IMR-90 (cell line): Measurements from ENCODE around the gene AQP12B. TPM values are rescaled to one million over a fixed set of nuclear protein-coding genes. Genes with fewer than 3 reads are reported as not detected.

Source experiments
- ATAC-seq: fragments of 200-7000 bp; cut with Tn5 transposase; 2 replicates; pipeline ENCODE4 v1.9.1; 2020; ENCODE audit warnings: low read depth, mild to moderate bottlenecking, moderate library complexity
- BruUV-seq: library from RNA; stranded (reverse); fragments of 400-500 nt; replicated peaks from 2 replicates; lab custom pipeline; 2021; lab: Mats Ljungman, UMichigan
- CTCF ChIA-PET: fragments of 300-600 bp; formaldehyde crosslinking; extraction: SDS; loops from one replicate; lab custom pipeline; 2021; ENCODE audit warnings: antibody characterized with exemption; lab: Yijun Ruan, JAX
- POLR2A ChIA-PET: fragments of 300-600 bp; sonication (Branson Sonifier 250); formaldehyde crosslinking; loops from one replicate; lab custom pipeline; 2022; ENCODE audit warnings: antibody characterized with exemption; ENCODE audit not compliant: unreplicated experiment; lab: Charles Lee
- DNase-seq: peaks from one replicate; pipeline ENCODE4 v3.0.0; 2013
- H2AFZ ChIP-seq: replicated peaks from 2 replicates; pipeline ENCODE3; 2013; ENCODE audit warnings: low read length, mild to moderate bottlenecking; ENCODE audit not compliant: poor library complexity
- H2AK5ac ChIP-seq: 2 replicates; pipeline ENCODE4 v1.6.1; 2013; ENCODE audit warnings: low read depth, low read length, inconsistent platforms
- H2AK9ac ChIP-seq: replicated peaks from 2 replicates; pipeline ENCODE3; 2013; ENCODE audit warnings: mild to moderate bottlenecking, low read depth, low read length, moderate library complexity; ENCODE audit not compliant: poor library complexity
- H2BK120ac ChIP-seq: 2 replicates; pipeline ENCODE4 v1.6.1; 2013; ENCODE audit warnings: low read depth, low read length, inconsistent platforms
- H2BK15ac ChIP-seq: 3 replicates; pipeline ENCODE4 v1.6.1; 2013; ENCODE audit warnings: low read depth, low read length, inconsistent platforms
- H2BK20ac ChIP-seq: 2 replicates; pipeline ENCODE4 v1.6.1; 2013; ENCODE audit warnings: low read depth, mild to moderate bottlenecking, inconsistent platforms, low read length, moderate library complexity
- H2BK5ac ChIP-seq: 2 replicates; pipeline ENCODE4 v1.6.1; 2013; ENCODE audit warnings: mild to moderate bottlenecking, low read depth, low read length, inconsistent platforms; ENCODE audit not compliant: poor library complexity, severe bottlenecking
- H3K14ac ChIP-seq: replicated peaks from 2 replicates; pipeline ENCODE4 v1.6.1; 2013; ENCODE audit warnings: low read depth, low read length, inconsistent platforms
- H3K18ac ChIP-seq: 2 replicates; pipeline ENCODE4 v1.6.1; 2013; ENCODE audit warnings: low read depth, low read length, control low read depth
- H3K23ac ChIP-seq: 2 replicates; pipeline ENCODE4 v1.6.1; 2013; ENCODE audit warnings: low read depth, low read length, inconsistent platforms
- H3K27ac ChIP-seq: 2 replicates; pipeline ENCODE4 v1.5.1; 2013; ENCODE audit warnings: mild to moderate bottlenecking, control low read depth, low read length; ENCODE audit not compliant: insufficient read depth
- H3K27me3 ChIP-seq: 2 replicates; pipeline ENCODE4 v1.6.1; 2013; ENCODE audit warnings: low read length; ENCODE audit not compliant: control insufficient read depth, insufficient read depth
- H3K36me3 ChIP-seq: 2 replicates; pipeline ENCODE4 v1.6.1; 2013; ENCODE audit warnings: low read length, mixed read lengths; ENCODE audit not compliant: control insufficient read depth, insufficient read depth
- H3K4ac ChIP-seq: 2 replicates; pipeline ENCODE4 v1.6.1; 2013; ENCODE audit warnings: low read depth, low read length, inconsistent platforms
- H3K4me1 ChIP-seq: 2 replicates; pipeline ENCODE4 v1.6.1; 2013; ENCODE audit warnings: low read length, mixed read lengths; ENCODE audit not compliant: control insufficient read depth, insufficient read depth
- H3K4me2 ChIP-seq: 2 replicates; pipeline ENCODE4 v1.6.1; 2013; ENCODE audit warnings: low read depth, mild to moderate bottlenecking, control low read depth, low read length, moderate library complexity
- H3K4me3 ChIP-seq: 2 replicates; pipeline ENCODE4 v1.5.1; 2013; ENCODE audit warnings: low read depth, mild to moderate bottlenecking, control low read depth, low read length, moderate library complexity; ENCODE audit not compliant: insufficient read depth
- H3K56ac ChIP-seq: 2 replicates; pipeline ENCODE4 v1.6.1; 2013; ENCODE audit warnings: low read length, inconsistent platforms; ENCODE audit not compliant: insufficient read depth; ENCODE audit errors: extremely low read depth
- H3K79me1 ChIP-seq, 2 experiments: 2 replicates each; pipeline ENCODE4 v1.6.1; 2013; ENCODE audit warnings: low read length in 2 of 2, inconsistent platforms in 1 of 2, low read depth in 1 of 2
- H3K9ac ChIP-seq: 2 replicates; pipeline ENCODE4 v1.6.1; 2013; ENCODE audit warnings: low read depth, low read length, control low read depth
- H3K9me1 ChIP-seq: 2 replicates; pipeline ENCODE4 v1.6.1; 2013; ENCODE audit warnings: low read length, inconsistent platforms; ENCODE audit not compliant: insufficient read depth
- H3K9me3 ChIP-seq: 2 replicates; pipeline ENCODE4 v1.6.1; 2013; ENCODE audit warnings: low read length; ENCODE audit not compliant: control insufficient read depth, insufficient read depth
- H4K20me1 ChIP-seq: 2 replicates; pipeline ENCODE4 v1.6.1; 2013; ENCODE audit warnings: low read length, inconsistent platforms; ENCODE audit not compliant: insufficient read depth
- H4K5ac ChIP-seq: 2 replicates; pipeline ENCODE4 v1.6.1; 2013; ENCODE audit warnings: mild to moderate bottlenecking, low read depth, low read length, control low read depth
- H4K8ac ChIP-seq, 2 experiments: 2 replicates each; pipeline ENCODE4 v1.6.1; 2013; ENCODE audit warnings: low read depth in 2 of 2, low read length in 2 of 2, control low read depth in 1 of 2, inconsistent platforms in 1 of 2
- H4K91ac ChIP-seq: 2 replicates; pipeline ENCODE4 v1.6.1; 2013; ENCODE audit warnings: low read depth, low read length, inconsistent platforms; ENCODE audit not compliant: insufficient read depth
- BHLHE40 ChIP-seq: fragments of 150-350 bp; IDR thresholded peaks from 2 replicates; pipeline ENCODE4 v1.6.1; 2016; ENCODE audit warnings: mild to moderate bottlenecking, low read depth, low read length
- CEBPB ChIP-seq: IDR thresholded peaks from 2 replicates; pipeline ENCODE4 v1.6.1; 2012; ENCODE audit warnings: low read depth, low read length, improper control_type of control experiment
- CHD1 ChIP-seq: IDR thresholded peaks from 2 replicates; pipeline ENCODE4 v1.6.1; 2012; ENCODE audit warnings: low read depth, low read length, improper control_type of control experiment
- FOS ChIP-seq: fragments of 150-350 bp; IDR thresholded peaks from 2 replicates; pipeline ENCODE4 v1.6.1; 2016; ENCODE audit warnings: low read depth, low read length
- MAFK ChIP-seq: IDR thresholded peaks from 2 replicates; pipeline ENCODE4 v1.6.1; 2012; ENCODE audit warnings: low read depth, low read length, improper control_type of control experiment
- MAZ ChIP-seq: IDR thresholded peaks from 2 replicates; pipeline ENCODE4 v1.6.1; 2012; ENCODE audit warnings: low read depth, mild to moderate bottlenecking, low read length, improper control_type of control experiment, moderate library complexity, borderline replicate concordance
- MXI1 ChIP-seq: IDR thresholded peaks from 2 replicates; pipeline ENCODE4 v1.6.1; 2012; ENCODE audit warnings: low read depth, mild to moderate bottlenecking, low read length, moderate library complexity, borderline replicate concordance
- NFE2L2 ChIP-seq: fragments of 150-350 bp; IDR thresholded peaks from 2 replicates; pipeline ENCODE4 v1.6.1; 2016; ENCODE audit warnings: low read depth, mild to moderate bottlenecking, low read length
- POLR2A ChIP-seq: IDR thresholded peaks from 2 replicates; pipeline ENCODE4 v1.6.1; 2012; ENCODE audit warnings: mild to moderate bottlenecking, low read depth, low read length
- RCOR1 ChIP-seq: IDR thresholded peaks from 2 replicates; pipeline ENCODE4 v1.6.1; 2012; ENCODE audit warnings: mild to moderate bottlenecking, low read length, improper control_type of control experiment; ENCODE audit not compliant: insufficient replicate concordance
- RFX5 ChIP-seq: IDR thresholded peaks from 2 replicates; pipeline ENCODE4 v1.8.0; 2012; ENCODE audit warnings: low read depth, mild to moderate bottlenecking, low read length, moderate library complexity
- SMC3 ChIP-seq: fragments of 150-350 bp; IDR thresholded peaks from 2 replicates; pipeline ENCODE4 v1.6.1; 2016; ENCODE audit warnings: low read depth, mild to moderate bottlenecking, antibody characterized with exemption, low read length, moderate library complexity
- USF2 ChIP-seq: fragments of 150-350 bp; IDR thresholded peaks from 2 replicates; pipeline ENCODE4 v1.6.1; 2017; ENCODE audit warnings: mild to moderate bottlenecking, antibody characterized with exemption, low read length, low read depth
- WGBS, 2 experiments: methylation state at CpG; one replicate each; pipeline versions ENCODE4 v1.1.5 to v1.1.7; 2013; ENCODE audit warnings: missing lambda C conversion rate in 2 of 2; ENCODE audit not compliant: insufficient read length in 1 of 2; ENCODE audit errors: extremely low coverage in 2 of 2; 5-methylcytosine and 5-hydroxymethylcytosine counted together
- dilution Hi-C: fragments of 300-500 bp; cut with HindIII; formaldehyde crosslinking; loops from one replicate; pipeline ENCODE4 v1.14.3; 2018; ENCODE audit warnings: low sequenced_read_pairs; ENCODE audit not compliant: unreplicated experiment
- in situ Hi-C: fragments of 300-500 bp; cut with MboI; formaldehyde crosslinking; loops from 3 replicates; pipeline ENCODE4 v1.14.3; 2019; ENCODE audit warnings: low sequenced_read_pairs, inconsistent platforms, mixed read lengths
- intact Hi-C: fragments of 100-400 bp; cut with micrococcal nuclease; formaldehyde crosslinking; loops from 2 replicates; pipeline ENCODE4 v1.10.0; 2022
- polyA plus RNA-seq, 3 experiments: library from polyadenylated mRNA; depleted of rRNA; stranded (reverse); fragments of >200 nt; gene quantifications; 2 replicates each; pipeline ENCODE4 v1.2.3, GENCODE V29; 2012; ENCODE audit warnings: low replicate concordance in 1 of 3
- total RNA-seq: library from RNA; depleted of rRNA; stranded (reverse); fragments of >200 nt; gene quantifications from 2 replicates; pipeline ENCODE4 v1.2.3, GENCODE V29; 2012
- TF ChIP-seq, protein P1 (sequence below): conservative IDR thresholded peaks from 2 replicates; pipeline ENCODE4 v1.5.1; 2012; ENCODE audit warnings: mild to moderate bottlenecking, low read depth, low read length, improper control_type of control experiment
- TF ChIP-seq, protein P2 (sequence below): fragments of 150-350 bp; IDR thresholded peaks from 2 replicates; pipeline ENCODE4 v1.6.1; 2016; ENCODE audit warnings: low read depth, mild to moderate bottlenecking, low read length, moderate library complexity, borderline replicate concordance

Gene AQP12B
- total and polyA plus RNA-seq, 2 of the 4 experiments (the other 2 are of a cell fraction) = not detected

DNA sequence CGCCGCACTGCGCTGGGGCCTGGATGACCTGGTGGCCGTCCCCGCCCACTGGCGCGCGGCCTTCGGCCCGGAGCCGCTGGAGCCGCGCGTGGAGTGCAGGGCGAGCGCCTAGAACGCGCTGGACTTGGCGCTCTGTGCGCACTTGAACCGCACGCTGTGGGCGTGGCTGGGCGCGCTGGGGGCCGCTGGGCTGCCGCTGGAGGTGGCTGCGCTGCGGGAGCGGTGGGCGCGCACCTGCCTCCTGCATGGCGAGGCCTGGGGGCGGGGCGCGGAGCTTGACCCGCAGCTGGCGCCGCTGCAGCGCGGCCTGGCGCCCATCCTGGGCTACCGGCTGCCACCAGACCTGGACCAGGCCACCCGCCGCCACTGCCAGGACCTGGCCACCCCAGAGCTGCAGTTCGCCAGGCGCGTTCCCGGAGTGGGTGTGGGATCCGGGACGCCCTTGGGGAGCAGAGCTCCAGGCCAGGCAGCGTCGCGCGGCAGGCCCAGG, 9.9 kb downstream of the AQP12B start:
- Histone ChIP-seq H3K4ac (no peak overlapping the region), H3K14ac (no peak overlapping the region), H3K23ac (no peak overlapping the region), H2AFZ (no peak overlapping the region), H3K9me1 (no peaks in the 10 kb centered on the region), H3K9ac (no peak overlapping the region), H4K91ac (no peak overlapping the region), H2AK9ac (no peak overlapping the region), H3K36me3 (no peaks in the 10 kb centered on the region), H3K56ac (no peak overlapping the region), H3K27ac (no peak overlapping the region), H3K4me3 (no peak overlapping the region), H3K27me3 (peaks cover 24% of the 10 kb centered on the region), H4K20me1 (no peaks in the 10 kb centered on the region), H2BK5ac (no peak overlapping the region), H3K4me2 (no peak overlapping the region), H4K8ac (no peak overlapping the region), H3K4me1 (no peaks in the 10 kb centered on the region), H2BK15ac (no peak overlapping the region), H3K9me3 (no peaks in the 10 kb centered on the region), H4K5ac (no peak overlapping the region), H2AK5ac (no peak overlapping the region), H2BK120ac (no peak overlapping the region), H3K79me1 (no peaks in the 10 kb centered on the region), H3K18ac (no peak overlapping the region), H2BK20ac (no peak overlapping the region)
- in situ Hi-C loops (no loop called here), intact Hi-C loops (no loop called here), dilution Hi-C loops (no loop called here)
- CTCF ChIA-PET = no interaction called here
- DNase-seq (no peak), ATAC-seq (no peak)
- POLR2A ChIA-PET = no interaction called here
- no TSS peak for BruUV-seq
- WGBS, 2 experiments = 12% methylated on average over 29 of the region's 55 CpGs; no CpG with 5 or more reads in 1 of the 2 experiments
- no peak for TF ChIP-seq FOS
- no peak for TF ChIP-seq POLR2A
- TF ChIP-seq, protein P1, sequence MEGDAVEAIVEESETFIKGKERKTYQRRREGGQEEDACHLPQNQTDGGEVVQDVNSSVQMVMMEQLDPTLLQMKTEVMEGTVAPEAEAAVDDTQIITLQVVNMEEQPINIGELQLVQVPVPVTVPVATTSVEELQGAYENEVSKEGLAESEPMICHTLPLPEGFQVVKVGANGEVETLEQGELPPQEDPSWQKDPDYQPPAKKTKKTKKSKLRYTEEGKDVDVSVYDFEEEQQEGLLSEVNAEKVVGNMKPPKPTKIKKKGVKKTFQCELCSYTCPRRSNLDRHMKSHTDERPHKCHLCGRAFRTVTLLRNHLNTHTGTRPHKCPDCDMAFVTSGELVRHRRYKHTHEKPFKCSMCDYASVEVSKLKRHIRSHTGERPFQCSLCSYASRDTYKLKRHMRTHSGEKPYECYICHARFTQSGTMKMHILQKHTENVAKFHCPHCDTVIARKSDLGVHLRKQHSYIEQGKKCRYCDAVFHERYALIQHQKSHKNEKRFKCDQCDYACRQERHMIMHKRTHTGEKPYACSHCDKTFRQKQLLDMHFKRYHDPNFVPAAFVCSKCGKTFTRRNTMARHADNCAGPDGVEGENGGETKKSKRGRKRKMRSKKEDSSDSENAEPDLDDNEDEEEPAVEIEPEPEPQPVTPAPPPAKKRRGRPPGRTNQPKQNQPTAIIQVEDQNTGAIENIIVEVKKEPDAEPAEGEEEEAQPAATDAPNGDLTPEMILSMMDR = no peak
- no peak for TF ChIP-seq RFX5
- no peak for TF ChIP-seq CHD1
- TF ChIP-seq USF2 = no peak
- no peak for TF ChIP-seq MAFK
- TF ChIP-seq BHLHE40 = no peak
- TF ChIP-seq, protein P2, sequence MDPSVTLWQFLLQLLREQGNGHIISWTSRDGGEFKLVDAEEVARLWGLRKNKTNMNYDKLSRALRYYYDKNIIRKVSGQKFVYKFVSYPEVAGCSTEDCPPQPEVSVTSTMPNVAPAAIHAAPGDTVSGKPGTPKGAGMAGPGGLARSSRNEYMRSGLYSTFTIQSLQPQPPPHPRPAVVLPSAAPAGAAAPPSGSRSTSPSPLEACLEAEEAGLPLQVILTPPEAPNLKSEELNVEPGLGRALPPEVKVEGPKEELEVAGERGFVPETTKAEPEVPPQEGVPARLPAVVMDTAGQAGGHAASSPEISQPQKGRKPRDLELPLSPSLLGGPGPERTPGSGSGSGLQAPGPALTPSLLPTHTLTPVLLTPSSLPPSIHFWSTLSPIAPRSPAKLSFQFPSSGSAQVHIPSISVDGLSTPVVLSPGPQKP = no peak
- no peak for TF ChIP-seq RCOR1
- TF ChIP-seq MAZ = no peak
- TF ChIP-seq NFE2L2 = no peak
- TF ChIP-seq CEBPB = no peak
- no peak for TF ChIP-seq MXI1
- TF ChIP-seq SMC3 = no peak
